GM12878 (cell line): ENCODE measurements around the gene CFAP47. TPM values are rescaled to one million over a fixed set of nuclear protein-coding genes. Genes with fewer than 3 reads are reported as not detected.

Experiments used
- ATAC-seq: fragments of 200-7000 bp; cut with Tn5 transposase; 3 replicates; pipeline ENCODE4 v1.9.1; 2020; ENCODE audit warnings: mild to moderate bottlenecking, moderate library complexity
- BruUV-seq: library from RNA; stranded (reverse); fragments of 400-500 nt; replicated peaks from 2 replicates; lab custom pipeline; 2021; lab: Mats Ljungman, UMichigan
- CTCF ChIA-PET: fragments of 300-600 bp; sonication (Branson Sonifier 250); formaldehyde crosslinking; extraction: SDS; loops from one replicate; lab custom pipeline; 2021; ENCODE audit warnings: inconsistent platforms; lab: Yijun Ruan, JAX
- POLR2A ChIA-PET: fragments of 350-600 bp; formaldehyde crosslinking; extraction: SDS; loops from one replicate; lab custom pipeline; 2021; ENCODE audit warnings: inconsistent platforms; lab: Charles Lee
- RAD21 ChIA-PET: fragments of 300-600 bp; sonication (Branson Sonifier 250); formaldehyde crosslinking; loops from one replicate; lab custom pipeline; 2023; ENCODE audit warnings: antibody characterized with exemption; ENCODE audit not compliant: unreplicated experiment; lab: Charles Lee
- SMC1A ChIA-PET: fragments of 300-600 bp; sonication (Branson Sonifier 250); formaldehyde crosslinking; loops from one replicate; lab custom pipeline; 2023; ENCODE audit not compliant: unreplicated experiment, uncharacterized antibody; lab: Charles Lee
- DNase-seq: peaks from one replicate; pipeline ENCODE4 v3.0.0-alpha.2; 2011; ENCODE audit warnings: low read depth, low spot score
- FAIRE-seq: peaks from 3 replicates; lab custom pipeline; 2011; peaks lifted over from hg19 to GRCh38; lab: Jason Lieb, UNC
- H2AFZ ChIP-seq: 2 replicates; pipeline ENCODE4 v1.6.0; 2011; ENCODE audit warnings: low read depth, low read length, control low read depth; ENCODE audit not compliant: control insufficient read depth
- H3K27ac ChIP-seq: 2 replicates; pipeline ENCODE4 v1.5.1; 2011; ENCODE audit warnings: control low read depth; ENCODE audit not compliant: control insufficient read depth, insufficient read depth
- H3K27me3 ChIP-seq, 2 experiments: replicated peaks in 1 of 2; 2 replicates each; pipeline versions ENCODE4 v1.6.0 to v1.6.1; 2011; ENCODE audit warnings: low read length in 1 of 2; ENCODE audit not compliant: control insufficient read depth in 2 of 2, insufficient read depth in 2 of 2
- H3K36me3 ChIP-seq, 2 experiments: 2 replicates each; pipeline ENCODE4 v1.5.1; 2011; ENCODE audit warnings: low read length in 1 of 2; ENCODE audit not compliant: control insufficient read depth in 2 of 2, insufficient read depth in 2 of 2
- H3K4me1 ChIP-seq: 2 replicates; pipeline ENCODE4 v1.6.1; 2011; ENCODE audit warnings: mild to moderate bottlenecking, low read length, moderate library complexity, mixed read lengths; ENCODE audit not compliant: control insufficient read depth, insufficient read depth
- H3K4me2 ChIP-seq: 2 replicates; pipeline ENCODE4 v1.6.0; 2011; ENCODE audit warnings: control low read depth; ENCODE audit not compliant: control insufficient read depth, insufficient read depth
- H3K4me3 ChIP-seq: fragments of 200-600 bp; sonication (generic); 2 replicates; pipeline ENCODE4 v1.5.1; 2016
- H3K79me2 ChIP-seq: 2 replicates; pipeline ENCODE4 v1.6.0; 2011; ENCODE audit warnings: low read length; ENCODE audit not compliant: control insufficient read depth, insufficient read depth
- H3K9ac ChIP-seq: 2 replicates; pipeline ENCODE4 v1.8.0; 2011; ENCODE audit warnings: low read length, control low read depth, mixed read lengths; ENCODE audit not compliant: control insufficient read depth, insufficient read depth
- H3K9me3 ChIP-seq: replicated peaks from 3 replicates; pipeline ENCODE4 v1.5.1; 2011; ENCODE audit warnings: mild to moderate bottlenecking, low read length; ENCODE audit not compliant: control insufficient read depth, insufficient read depth
- H4K20me1 ChIP-seq: 2 replicates; pipeline ENCODE4 v1.6.0; 2011; ENCODE audit not compliant: control insufficient read depth, insufficient read depth
- ESRRA ChIP-seq: IDR thresholded peaks from 2 replicates; pipeline ENCODE4 v1.6.1; 2012; ENCODE audit warnings: mild to moderate bottlenecking, low read length, improper control_type of control experiment
- KLF5 ChIP-seq: fragments of 450-650 bp; IDR thresholded peaks from 2 replicates; pipeline ENCODE4 v1.6.1; 2014; ENCODE audit warnings: mild to moderate bottlenecking; ENCODE audit not compliant: partially characterized antibody
- MTA3 ChIP-seq: IDR thresholded peaks from 2 replicates; pipeline ENCODE4 v1.6.1; 2012; ENCODE audit warnings: low read length, inconsistent platforms, borderline replicate concordance
- WGBS: methylation state at CpG from one replicate; pipeline ENCODE4 v1.1.6; 2016; ENCODE audit warnings: low lambda C conversion rate; ENCODE audit not compliant: insufficient replicate concordance, insufficient coverage; ENCODE audit errors: missing lambda C conversion rate; 5-methylcytosine and 5-hydroxymethylcytosine counted together
- in situ Hi-C: fragments of 300-500 bp; cut with MboI; formaldehyde crosslinking; loops from 9 replicates; pipeline ENCODE4 v1.14.3; 2018; ENCODE audit warnings: mixed read lengths
- intact Hi-C: fragments of 100-400 bp; cut with micrococcal nuclease; formaldehyde crosslinking; loops from one replicate; pipeline ENCODE4 v1.14.2; 2022; ENCODE audit not compliant: unreplicated experiment
- polyA plus RNA-seq, 11 experiments: library from polyadenylated mRNA; depleted of rRNA in 4 of 11; unstranded in 6 of 11; stranded (reverse) in 5 of 11; fragments of >200 nt; fragmentation: Nextera tagmentation in 4 of 11; fragmentation: Illumina TruSeq in 1 of 11; extraction: Ambion mirVana in 4 of 11; extraction: Trizol in 1 of 11; gene quantifications; 1 replicate in 1 of 11; 2 replicates in 10 of 11; pipeline versions ENCODE4 v1.2.1 to v1.2.3, GENCODE V29; 2011 to 2016; ENCODE audit warnings: inconsistent platforms in 2 of 11, missing spikeins in 2 of 11, low read depth in 1 of 11
- total RNA-seq, 4 experiments: library from RNA; depleted of rRNA in 3 of 4; stranded (reverse); fragments of >200 nt in 3 of 4; fragmentation: Illumina TruSeq in 1 of 4; extraction: Trizol in 1 of 4; gene quantifications; 2 replicates each; pipeline versions ENCODE4 v1.2.1 to v1.2.3, GENCODE V29; 2013 to 2021
- TF ChIP-seq, protein P1 (sequence below): IDR thresholded peaks from 2 replicates; pipeline ENCODE4 v1.6.1; 2012; ENCODE audit warnings: mild to moderate bottlenecking, low read depth, low read length
- TF ChIP-seq, protein P2 (sequence below): fragments of 450-650 bp; IDR thresholded peaks from 2 replicates; pipeline ENCODE4 v1.6.1; 2014; ENCODE audit warnings: mild to moderate bottlenecking
- TF ChIP-seq, protein P3 (sequence below): fragments of 450-650 bp; IDR thresholded peaks from 2 replicates; pipeline ENCODE4 v1.6.1; 2016; ENCODE audit warnings: mild to moderate bottlenecking

The CFAP47 gene
- total and polyA plus RNA-seq, 10 of the 15 experiments (the other 5 are each of a cell fraction or from before 2014, with no cell fraction given) = 0.02 to 0.88 (median 0.06) TPM; not detected in 3

DNA sequence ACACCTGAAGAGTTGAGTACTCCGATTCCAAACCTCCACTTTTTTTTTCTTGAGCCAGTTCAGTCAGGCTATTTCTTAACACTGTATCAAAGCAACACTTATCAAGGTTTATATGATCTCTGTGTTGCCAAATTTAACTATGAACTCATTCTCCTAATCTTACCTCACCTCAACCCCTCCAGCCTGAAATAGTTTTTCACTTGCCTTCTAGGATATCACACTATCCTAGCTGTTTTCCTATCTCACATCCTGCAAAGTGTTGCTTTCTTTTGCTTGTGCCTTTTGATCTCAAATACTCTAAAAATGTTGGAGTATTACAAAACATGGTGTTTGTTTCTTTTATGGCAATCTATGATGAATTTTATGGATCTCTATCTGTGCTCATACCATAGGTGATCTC, 415.0 kb downstream of the CFAP47 start (continued):
- TF ChIP-seq, protein P1, sequence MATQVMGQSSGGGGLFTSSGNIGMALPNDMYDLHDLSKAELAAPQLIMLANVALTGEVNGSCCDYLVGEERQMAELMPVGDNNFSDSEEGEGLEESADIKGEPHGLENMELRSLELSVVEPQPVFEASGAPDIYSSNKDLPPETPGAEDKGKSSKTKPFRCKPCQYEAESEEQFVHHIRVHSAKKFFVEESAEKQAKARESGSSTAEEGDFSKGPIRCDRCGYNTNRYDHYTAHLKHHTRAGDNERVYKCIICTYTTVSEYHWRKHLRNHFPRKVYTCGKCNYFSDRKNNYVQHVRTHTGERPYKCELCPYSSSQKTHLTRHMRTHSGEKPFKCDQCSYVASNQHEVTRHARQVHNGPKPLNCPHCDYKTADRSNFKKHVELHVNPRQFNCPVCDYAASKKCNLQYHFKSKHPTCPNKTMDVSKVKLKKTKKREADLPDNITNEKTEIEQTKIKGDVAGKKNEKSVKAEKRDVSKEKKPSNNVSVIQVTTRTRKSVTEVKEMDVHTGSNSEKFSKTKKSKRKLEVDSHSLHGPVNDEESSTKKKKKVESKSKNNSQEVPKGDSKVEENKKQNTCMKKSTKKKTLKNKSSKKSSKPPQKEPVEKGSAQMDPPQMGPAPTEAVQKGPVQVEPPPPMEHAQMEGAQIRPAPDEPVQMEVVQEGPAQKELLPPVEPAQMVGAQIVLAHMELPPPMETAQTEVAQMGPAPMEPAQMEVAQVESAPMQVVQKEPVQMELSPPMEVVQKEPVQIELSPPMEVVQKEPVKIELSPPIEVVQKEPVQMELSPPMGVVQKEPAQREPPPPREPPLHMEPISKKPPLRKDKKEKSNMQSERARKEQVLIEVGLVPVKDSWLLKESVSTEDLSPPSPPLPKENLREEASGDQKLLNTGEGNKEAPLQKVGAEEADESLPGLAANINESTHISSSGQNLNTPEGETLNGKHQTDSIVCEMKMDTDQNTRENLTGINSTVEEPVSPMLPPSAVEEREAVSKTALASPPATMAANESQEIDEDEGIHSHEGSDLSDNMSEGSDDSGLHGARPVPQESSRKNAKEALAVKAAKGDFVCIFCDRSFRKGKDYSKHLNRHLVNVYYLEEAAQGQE = no peak

DNA sequence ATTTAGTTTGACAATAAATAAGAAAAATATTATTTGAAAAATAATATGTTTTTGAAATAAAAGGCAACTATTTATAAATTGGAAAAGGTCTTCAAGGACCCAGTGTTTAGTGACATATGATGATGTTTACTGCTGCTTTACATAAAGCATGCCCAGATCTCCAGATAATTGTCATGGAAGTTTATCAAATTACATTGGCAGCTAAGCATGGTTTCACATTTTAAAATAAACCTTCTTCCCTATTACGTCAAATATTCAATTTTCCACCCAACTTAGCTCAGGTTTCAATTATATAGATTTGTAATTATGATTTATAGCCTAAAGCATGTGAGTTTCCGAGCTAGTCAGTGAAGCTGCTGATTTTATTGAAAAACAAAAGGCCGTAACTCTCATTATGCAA, 417.2 kb downstream of the CFAP47 start:
- ATAC-seq = no peak
- BruUV-seq = no TSS peak
- ChIA-PET POLR2A (no interaction called here), SMC1A (interaction anchor here (0.6 kb wide), 1 partner anchor 1014 kb away, joined by 3 read pairs; no protein-coding TSS in a partner anchor), RAD21 (no interaction called here), CTCF (no interaction called here)
- Histone ChIP-seq H3K4me3 (no peak overlapping the region), H3K9ac (no peak overlapping the region), H3K4me2 (no peak overlapping the region), H3K27ac (no peak overlapping the region), H4K20me1 (no peaks in the 10 kb centered on the region), H3K36me3 (no peaks in the 10 kb centered on the region), H3K27me3 (no peaks in the 10 kb centered on the region), H3K4me1 (no peaks in the 10 kb centered on the region), H3K79me2 (no peaks in the 10 kb centered on the region), H3K9me3 (no peaks in the 10 kb centered on the region), H2AFZ (no peak overlapping the region)
- in situ Hi-C loops (no loop called here), intact Hi-C loops (no loop called here)
- WGBS = 29% methylated on average over 3 of the region's 3 CpGs
- TF ChIP-seq ESRRA (no peak), MTA3 (no peak), KLF5 (no peak)
- TF ChIP-seq, protein P2, sequence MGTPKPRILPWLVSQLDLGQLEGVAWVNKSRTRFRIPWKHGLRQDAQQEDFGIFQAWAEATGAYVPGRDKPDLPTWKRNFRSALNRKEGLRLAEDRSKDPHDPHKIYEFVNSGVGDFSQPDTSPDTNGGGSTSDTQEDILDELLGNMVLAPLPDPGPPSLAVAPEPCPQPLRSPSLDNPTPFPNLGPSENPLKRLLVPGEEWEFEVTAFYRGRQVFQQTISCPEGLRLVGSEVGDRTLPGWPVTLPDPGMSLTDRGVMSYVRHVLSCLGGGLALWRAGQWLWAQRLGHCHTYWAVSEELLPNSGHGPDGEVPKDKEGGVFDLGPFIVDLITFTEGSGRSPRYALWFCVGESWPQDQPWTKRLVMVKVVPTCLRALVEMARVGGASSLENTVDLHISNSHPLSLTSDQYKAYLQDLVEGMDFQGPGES = no peak
- TF ChIP-seq, protein P3, sequence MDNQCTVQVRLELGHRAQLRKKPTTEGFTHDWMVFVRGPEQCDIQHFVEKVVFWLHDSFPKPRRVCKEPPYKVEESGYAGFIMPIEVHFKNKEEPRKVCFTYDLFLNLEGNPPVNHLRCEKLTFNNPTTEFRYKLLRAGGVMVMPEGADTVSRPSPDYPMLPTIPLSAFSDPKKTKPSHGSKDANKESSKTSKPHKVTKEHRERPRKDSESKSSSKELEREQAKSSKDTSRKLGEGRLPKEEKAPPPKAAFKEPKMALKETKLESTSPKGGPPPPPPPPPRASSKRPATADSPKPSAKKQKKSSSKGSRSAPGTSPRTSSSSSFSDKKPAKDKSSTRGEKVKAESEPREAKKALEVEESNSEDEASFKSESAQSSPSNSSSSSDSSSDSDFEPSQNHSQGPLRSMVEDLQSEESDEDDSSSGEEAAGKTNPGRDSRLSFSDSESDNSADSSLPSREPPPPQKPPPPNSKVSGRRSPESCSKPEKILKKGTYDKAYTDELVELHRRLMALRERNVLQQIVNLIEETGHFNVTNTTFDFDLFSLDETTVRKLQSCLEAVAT = no peak
- DNase-seq = no peak
- FAIRE-seq = no peak
